ENCODE data around the gene OR6C4. TPM values are rescaled to one million over a fixed set of nuclear protein-coding genes. Genes with fewer than 3 reads are reported as not detected.
A peak's percentile ranks its signal among the peaks of the same experiment; 100 is the strongest.

OR6C4 gene
- total RNA-seq, result not detected

- TF ChIP-seq POLR2AphosphoS5 (IDR thresholded peaks at IDR 0.05), result no peak
- no peak for TF ChIP-seq POLR2A (IDR thresholded peaks at IDR 0.05)
- TF ChIP-seq EP300 (IDR thresholded peaks at IDR 0.05; ENCODE audit: low read depth), result no peak
- TF ChIP-seq, protein P1, sequence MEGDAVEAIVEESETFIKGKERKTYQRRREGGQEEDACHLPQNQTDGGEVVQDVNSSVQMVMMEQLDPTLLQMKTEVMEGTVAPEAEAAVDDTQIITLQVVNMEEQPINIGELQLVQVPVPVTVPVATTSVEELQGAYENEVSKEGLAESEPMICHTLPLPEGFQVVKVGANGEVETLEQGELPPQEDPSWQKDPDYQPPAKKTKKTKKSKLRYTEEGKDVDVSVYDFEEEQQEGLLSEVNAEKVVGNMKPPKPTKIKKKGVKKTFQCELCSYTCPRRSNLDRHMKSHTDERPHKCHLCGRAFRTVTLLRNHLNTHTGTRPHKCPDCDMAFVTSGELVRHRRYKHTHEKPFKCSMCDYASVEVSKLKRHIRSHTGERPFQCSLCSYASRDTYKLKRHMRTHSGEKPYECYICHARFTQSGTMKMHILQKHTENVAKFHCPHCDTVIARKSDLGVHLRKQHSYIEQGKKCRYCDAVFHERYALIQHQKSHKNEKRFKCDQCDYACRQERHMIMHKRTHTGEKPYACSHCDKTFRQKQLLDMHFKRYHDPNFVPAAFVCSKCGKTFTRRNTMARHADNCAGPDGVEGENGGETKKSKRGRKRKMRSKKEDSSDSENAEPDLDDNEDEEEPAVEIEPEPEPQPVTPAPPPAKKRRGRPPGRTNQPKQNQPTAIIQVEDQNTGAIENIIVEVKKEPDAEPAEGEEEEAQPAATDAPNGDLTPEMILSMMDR (IDR thresholded peaks at IDR 0.05), result no peak
- Histone ChIP-seq H3K4me1 (no peaks in the 10 kb centered on the region), H3K4me3 (no peak within 1 kb of the TSS), H3K27me3 (no peaks in the 10 kb centered on the region), H3K36me3 (no peaks in the 10 kb centered on the region), H3K9me3 (no peaks in the 10 kb centered on the region), H3K27ac (no peak within 1 kb of the TSS)
- in situ Hi-C loops (cut with MboI; ENCODE audit: low pct_ligation_motif_present in 1 of 4, low pct_unique_long_range_greater_than_20kb in 1 of 4, low sequenced_read_pairs in 3 of 4) (no loop called here), intact Hi-C loops (cut with DNase I; ENCODE audit: low total_unique reads) (no loop called here)
- no peak for DNase-seq
- 30 to 40% methylated on average over 2 of the region's 2 CpGs for WGBS, 2 donors (ENCODE audit: low coverage in 1 of 2)
Observed at GRCh38 chr12:55549302-55549701, at the start of gene OR6C4. OR6C4 (plus strand) TSS chr12:55549602; CDS start chr12:55551227, 1,625 bp downstream.

DNA sequence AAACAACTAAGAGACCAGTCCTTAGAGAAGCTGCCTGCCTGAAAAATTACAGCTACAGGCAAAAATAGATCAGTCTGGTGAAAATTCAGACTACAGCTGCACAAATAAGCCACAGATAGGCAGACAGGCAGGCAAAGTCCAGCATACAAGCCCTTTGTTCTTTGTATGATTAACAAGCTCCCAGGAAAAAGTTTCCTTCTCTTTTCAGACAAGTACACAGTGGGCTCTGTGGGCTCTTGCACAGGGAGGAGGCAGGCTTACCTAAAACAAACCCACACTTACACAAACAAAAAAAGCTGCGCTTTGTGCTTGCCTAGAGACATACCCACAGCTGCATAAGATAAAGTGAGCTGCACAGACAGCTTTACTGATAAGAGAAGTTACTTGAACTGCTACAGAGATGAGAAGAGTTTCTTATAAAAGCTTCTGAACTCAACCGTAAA, 49.6 kb upstream of the OR6C4 start:
- Histone ChIP-seq H3K4me3 (no peak overlapping the region), H3K27ac (peak overlapping the region in 1 of 4 donors; percentile 36), H3K27me3 (no peaks in the 10 kb centered on the region), H3K9me3 (no peaks in the 10 kb centered on the region), H3K4me1 (peaks cover 0 to 11% (median 5%) of the 10 kb centered on the region in 4 donors), H3K36me3 (no peaks in the 10 kb centered on the region)
- in situ Hi-C loops (cut with MboI; ENCODE audit: low pct_ligation_motif_present in 1 of 4, low pct_unique_long_range_greater_than_20kb in 1 of 4, low sequenced_read_pairs in 3 of 4) (no loop called here), intact Hi-C loops (cut with DNase I; ENCODE audit: low total_unique reads) (no loop called here)
- no peak for DNase-seq
- TF ChIP-seq EP300 (IDR thresholded peaks at IDR 0.05; ENCODE audit: low read depth), result no peak
- TF ChIP-seq, protein P1 (IDR thresholded peaks at IDR 0.05), result no peak
- TF ChIP-seq POLR2A (IDR thresholded peaks at IDR 0.05), result no peak
- TF ChIP-seq POLR2AphosphoS5 (IDR thresholded peaks at IDR 0.05), result no peak
- WGBS, 2 donors (ENCODE audit: low coverage in 1 of 2), result 5 to 45% methylated on average over 1 to 2 of the region's 2 CpGs

- intact Hi-C loops (cut with DNase I; ENCODE audit: low total_unique reads) (no loop called here), in situ Hi-C loops (cut with MboI; ENCODE audit: low pct_ligation_motif_present in 1 of 4, low pct_unique_long_range_greater_than_20kb in 1 of 4, low sequenced_read_pairs in 3 of 4) (no loop called here)
- Histone ChIP-seq H3K36me3 (no peaks in the 10 kb centered on the region), H3K27me3 (no peaks in the 10 kb centered on the region), H3K4me3 (no peak overlapping the region), H3K27ac (no peak overlapping the region), H3K9me3 (no peaks in the 10 kb centered on the region), H3K4me1 (peaks cover 0 to 11% (median 5%) of the 10 kb centered on the region in 4 donors)
- WGBS, 2 donors (ENCODE audit: low coverage in 1 of 2), result 37 to 41% methylated on average over 2 of the region's 2 CpGs
- DNase-seq, result no peak
- TF ChIP-seq EP300 (IDR thresholded peaks at IDR 0.05; ENCODE audit: low read depth) (no peak), POLR2A (IDR thresholded peaks at IDR 0.05) (no peak), POLR2AphosphoS5 (IDR thresholded peaks at IDR 0.05) (no peak)
- TF ChIP-seq, protein P1 (IDR thresholded peaks at IDR 0.05), result no peak
Observed at GRCh38 chr12:55501601-55502000, 47.8 kb upstream of the OR6C4 start.

DNA sequence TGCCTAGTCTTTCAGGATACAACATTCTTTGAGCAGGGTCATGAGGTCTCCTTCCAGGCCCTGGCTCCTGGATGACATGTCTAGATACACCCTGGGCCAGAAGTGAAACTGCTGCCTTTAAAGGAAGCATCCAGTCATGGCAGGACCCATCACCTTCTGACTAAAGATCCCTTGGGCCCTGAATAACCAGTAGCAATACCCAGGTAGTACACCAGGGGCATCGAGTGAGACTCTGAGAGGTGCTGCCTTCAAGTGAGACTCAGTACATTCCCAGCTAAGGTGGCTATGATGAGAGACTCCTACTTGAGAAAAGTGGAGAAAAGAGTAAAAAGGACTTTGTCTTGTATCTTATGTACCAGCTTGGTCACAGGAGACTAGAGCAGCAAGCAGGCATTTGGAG, 33.7 kb upstream of the OR6C4 start:
- WGBS, 2 donors (ENCODE audit: low coverage in 1 of 2), result 83% methylated on average over 1 of the region's 1 CpG; no CpG with 5 or more reads in 1 of the 2 donors
- TF ChIP-seq POLR2AphosphoS5 (IDR thresholded peaks at IDR 0.05) (no peak), EP300 (IDR thresholded peaks at IDR 0.05; ENCODE audit: low read depth) (no peak), POLR2A (IDR thresholded peaks at IDR 0.05) (no peak)
- TF ChIP-seq, protein P1 (IDR thresholded peaks at IDR 0.05), result no peak
- no peak for DNase-seq
- H3K36me3 ChIP-seq, result no peaks in the 10 kb centered on the region
- intact Hi-C loops (cut with DNase I; ENCODE audit: low total_unique reads), result no loop called here
- H3K27ac ChIP-seq, result no peak overlapping the region
- H3K27me3 ChIP-seq, result no peaks in the 10 kb centered on the region
- H3K4me3 ChIP-seq, result no peak overlapping the region
- no peaks in the 10 kb centered on the region for H3K9me3 ChIP-seq
- in situ Hi-C loops (cut with MboI; ENCODE audit: low pct_ligation_motif_present in 1 of 4, low pct_unique_long_range_greater_than_20kb in 1 of 4, low sequenced_read_pairs in 3 of 4), result no loop called here
- H3K4me1 ChIP-seq, result no peaks in the 10 kb centered on the region

All from transverse colon (tissue), 4 donors.